ACC112 (cell line): ENCODE measurements around the gene COX6A1.

Source experiments
- H2AFZ ChIP-seq: fragments of 200-600 bp; sonication (generic); one replicate; pipeline ENCODE4 v1.6.0; 2017; ENCODE audit warnings: antibody characterized with exemption, low read length; ENCODE audit not compliant: unreplicated experiment
- H3K27ac ChIP-seq: fragments of 200-600 bp; sonication (generic); 2 replicates; pipeline ENCODE4 v1.5.1; 2014; ENCODE audit warnings: low read depth, mild to moderate bottlenecking, antibody characterized with exemption, low read length, moderate library complexity
- H3K27me3 ChIP-seq: fragments of 200-600 bp; sonication (generic); 2 replicates; pipeline ENCODE4 v1.6.1; 2014; ENCODE audit warnings: mild to moderate bottlenecking, antibody characterized with exemption, low read length, moderate library complexity, mixed read lengths; ENCODE audit not compliant: insufficient read depth
- H3K36me3 ChIP-seq: fragments of 200-600 bp; sonication (generic); 2 replicates; pipeline ENCODE4 v1.6.1; 2016; ENCODE audit warnings: mild to moderate bottlenecking, antibody characterized with exemption, low read length, moderate library complexity, mixed read lengths; ENCODE audit not compliant: insufficient read depth
- H3K4me1 ChIP-seq: fragments of 200-600 bp; sonication (generic); one replicate; pipeline ENCODE4 v1.6.1; 2016; ENCODE audit warnings: low read length, mixed read lengths; ENCODE audit not compliant: insufficient read depth, unreplicated experiment, control insufficient read depth
- H3K4me3 ChIP-seq: fragments of 200-600 bp; sonication (generic); 2 replicates; pipeline ENCODE4 v1.5.1; 2014; ENCODE audit warnings: mild to moderate bottlenecking, low read depth, low read length
- H3K79me2 ChIP-seq: fragments of 200-600 bp; sonication (generic); one replicate; pipeline ENCODE4 v1.6.0; 2016; ENCODE audit warnings: low read length; ENCODE audit not compliant: control insufficient read depth, unreplicated experiment, insufficient read depth

The COX6A1 gene

DNA sequence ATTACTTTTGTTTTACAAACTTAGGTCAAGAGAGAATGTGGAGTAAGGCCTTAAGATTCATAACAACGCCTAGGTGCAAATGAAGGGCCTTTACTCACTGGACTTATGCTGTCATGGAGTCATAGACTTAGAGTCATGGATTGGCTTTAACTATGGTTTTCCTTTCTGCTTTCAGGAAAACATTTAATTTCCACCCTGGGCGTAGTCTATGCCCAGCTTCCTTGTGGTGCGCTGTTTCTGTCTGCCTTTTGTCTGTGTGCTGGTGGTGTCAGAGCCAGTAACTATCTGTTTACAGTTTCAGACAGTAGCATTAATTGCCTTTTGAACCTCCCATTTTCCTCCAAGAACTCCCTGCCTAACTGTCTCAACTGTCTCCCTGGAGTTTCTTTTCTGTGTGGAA is 31.8 kb upstream of the COX6A1 start:
- Histone ChIP-seq H3K4me3 (no peak overlapping the region), H3K27me3 (peaks cover 6% of the 10 kb centered on the region; the same call in 1 of the 2 replicates), H3K4me1 (no peaks in the 10 kb centered on the region), H2AFZ (no peak overlapping the region), H3K79me2 (no peaks in the 10 kb centered on the region), H3K36me3 (no peaks in the 10 kb centered on the region), H3K27ac (no peak overlapping the region)

DNA sequence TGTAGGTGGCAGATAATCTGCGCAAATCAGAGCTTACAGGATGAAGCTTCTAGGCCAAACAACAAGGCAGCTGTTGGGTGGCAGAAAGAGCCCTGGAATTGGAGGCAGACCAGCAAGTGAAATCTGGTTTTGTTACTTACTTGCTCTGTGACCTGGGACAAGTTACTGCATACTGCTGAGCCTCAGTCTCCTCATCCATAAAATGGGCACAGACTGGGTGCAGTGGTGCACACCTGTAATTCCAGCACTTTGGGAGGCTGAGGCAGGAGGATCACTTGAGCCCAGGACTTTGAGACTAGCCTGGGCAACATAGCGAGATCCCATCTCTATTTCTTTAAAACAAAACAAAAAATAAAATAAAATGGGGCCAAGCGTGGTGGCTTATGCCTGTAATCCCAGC is 31.4 kb upstream of the COX6A1 start:
- H3K79me2 ChIP-seq: no peaks in the 10 kb centered on the region
- H2AFZ ChIP-seq: no peak overlapping the region
- no peaks in the 10 kb centered on the region for H3K4me1 ChIP-seq
- H3K36me3 ChIP-seq: no peaks in the 10 kb centered on the region
- H3K27ac ChIP-seq: no peak overlapping the region
- no peak overlapping the region for H3K4me3 ChIP-seq
- H3K27me3 ChIP-seq: peaks cover 6% of the 10 kb centered on the region; the same call in 1 of the 2 replicates

DNA sequence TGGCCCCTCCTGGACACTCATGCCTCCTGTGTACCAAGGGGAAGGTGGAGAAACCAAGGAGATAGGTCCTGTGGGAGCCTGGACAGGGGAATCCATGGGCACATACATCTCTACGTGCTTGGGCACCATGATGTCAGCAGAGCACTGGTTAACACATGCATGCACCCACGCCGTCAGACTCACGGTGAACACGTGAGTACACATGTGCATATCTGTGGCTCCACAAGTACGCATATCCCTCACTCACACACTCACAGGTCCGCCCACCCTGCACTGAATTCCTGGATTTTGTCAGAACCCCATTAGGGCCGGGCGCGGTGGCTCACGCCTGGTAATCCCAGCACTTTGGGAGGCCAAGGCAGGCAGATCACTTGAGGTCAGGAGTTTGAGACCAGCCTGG is 29.1 kb upstream of the COX6A1 start:
- Histone ChIP-seq H3K27ac (no peak overlapping the region), H3K4me1 (no peaks in the 10 kb centered on the region), H3K27me3 (peaks cover 6% of the 10 kb centered on the region; the same call in 1 of the 2 replicates), H2AFZ (no peak overlapping the region), H3K79me2 (no peaks in the 10 kb centered on the region), H3K36me3 (no peaks in the 10 kb centered on the region), H3K4me3 (no peak overlapping the region)

DNA sequence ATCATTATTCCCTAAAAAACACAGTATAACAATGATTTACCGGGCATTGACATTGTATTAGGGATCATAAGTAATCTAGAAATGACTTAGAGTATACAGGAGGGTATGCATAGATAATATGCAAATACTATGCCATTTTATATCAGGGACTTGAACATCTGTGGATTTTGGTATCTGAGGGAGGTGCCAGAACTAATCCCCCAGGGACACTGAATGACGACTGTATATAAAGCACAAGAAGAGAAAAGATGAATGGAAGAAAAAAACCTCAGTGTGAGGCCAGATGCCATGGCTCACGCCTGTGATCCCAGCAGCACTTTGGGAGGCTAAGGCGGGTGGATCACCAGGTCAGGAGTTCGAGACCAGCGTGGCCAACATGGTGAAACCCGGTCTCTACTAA is 25.5 kb upstream of the COX6A1 start:
- no peaks in the 10 kb centered on the region for H3K4me1 ChIP-seq
- no peaks in the 10 kb centered on the region for H3K79me2 ChIP-seq
- no peaks in the 10 kb centered on the region for H3K36me3 ChIP-seq
- no peaks in the 10 kb centered on the region for H3K27me3 ChIP-seq
- no peak overlapping the region for H3K4me3 ChIP-seq
- no peak overlapping the region for H2AFZ ChIP-seq
- no peak overlapping the region for H3K27ac ChIP-seq

DNA sequence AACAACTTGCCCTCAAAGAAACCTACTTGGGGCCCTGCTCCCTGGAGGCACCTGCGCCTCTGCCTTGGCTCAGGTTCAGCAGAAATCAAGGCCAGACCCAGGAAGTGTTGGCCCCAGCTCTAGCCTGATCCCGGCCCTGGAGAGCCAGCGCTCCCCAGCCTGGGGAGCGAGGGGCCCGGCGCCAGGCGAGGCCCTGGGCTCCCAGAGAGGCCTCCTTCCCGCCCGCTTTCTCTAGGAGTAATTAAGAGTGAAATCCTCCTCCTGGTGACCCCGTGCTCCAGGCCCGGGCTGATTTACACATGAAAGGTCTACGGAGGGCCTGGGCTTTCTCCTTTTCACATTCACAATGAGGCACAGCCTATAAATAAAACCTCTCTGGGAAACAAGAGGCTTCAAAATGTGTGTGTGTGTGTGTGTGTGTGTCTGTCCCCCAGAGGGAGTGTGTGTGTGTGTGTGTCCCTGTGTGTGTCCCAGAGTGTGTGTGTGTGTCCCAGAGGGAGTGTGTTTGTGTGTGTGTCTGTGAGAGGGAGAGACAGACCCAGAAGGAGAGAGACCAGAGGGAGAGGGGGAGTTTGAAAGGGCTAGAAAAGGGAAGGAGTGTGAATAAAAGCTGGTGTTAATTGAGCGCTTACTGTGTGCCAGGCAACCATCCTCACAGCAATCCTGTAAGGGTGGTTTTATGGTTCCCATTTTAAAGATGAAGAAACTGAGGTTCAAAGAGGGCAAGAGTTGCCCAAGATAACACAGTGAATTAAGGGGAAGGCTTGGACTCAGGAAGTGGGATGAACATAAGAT is 23.8 kb upstream of the COX6A1 start:
- no peak overlapping the region for H2AFZ ChIP-seq
- no peaks in the 10 kb centered on the region for H3K36me3 ChIP-seq
- H3K4me1 ChIP-seq: no peaks in the 10 kb centered on the region
- H3K27me3 ChIP-seq: no peaks in the 10 kb centered on the region
- H3K27ac ChIP-seq: no peak overlapping the region
- no peaks in the 10 kb centered on the region for H3K79me2 ChIP-seq
- H3K4me3 ChIP-seq: no peak overlapping the region

DNA sequence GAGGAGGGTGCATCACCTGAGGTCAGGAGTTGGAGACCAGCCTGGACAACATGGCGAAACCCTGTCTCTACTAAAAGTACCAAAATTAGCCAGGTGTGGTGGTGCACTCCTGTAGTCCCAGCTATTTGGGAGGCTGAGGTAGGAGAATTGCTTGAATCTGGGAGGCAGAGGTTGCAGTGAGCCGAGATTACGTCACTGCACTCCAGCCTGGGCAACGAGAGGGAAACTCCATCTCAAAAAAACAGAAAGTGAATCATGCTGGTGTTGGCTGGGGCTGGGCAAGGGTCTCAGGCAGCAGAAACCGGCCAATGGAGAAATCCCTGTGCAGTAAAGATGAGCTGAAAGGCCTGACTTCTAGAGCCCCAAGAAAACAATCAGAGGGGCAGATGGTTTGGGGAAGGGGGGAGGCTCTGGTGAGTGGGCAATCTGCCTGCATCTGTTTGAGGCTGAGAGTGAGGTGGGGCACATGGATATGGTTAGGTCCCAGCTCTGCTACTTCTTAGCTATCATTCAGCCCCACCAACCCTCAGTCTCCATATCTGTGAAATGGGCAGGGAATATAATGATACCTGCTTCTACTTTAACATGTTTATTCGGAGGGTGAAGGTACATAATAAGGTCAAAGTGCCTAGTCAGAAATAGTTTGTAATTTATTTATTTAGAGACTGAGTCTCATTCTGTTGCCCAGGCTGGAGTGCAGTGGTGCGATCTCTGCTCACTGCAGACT is 21.3 kb upstream of the COX6A1 start:
- no peak overlapping the region for H3K27ac ChIP-seq
- H3K4me1 ChIP-seq: no peaks in the 10 kb centered on the region
- H3K36me3 ChIP-seq: no peaks in the 10 kb centered on the region
- H3K27me3 ChIP-seq: no peaks in the 10 kb centered on the region
- no peak overlapping the region for H3K4me3 ChIP-seq
- H2AFZ ChIP-seq: no peak overlapping the region
- no peaks in the 10 kb centered on the region for H3K79me2 ChIP-seq

DNA sequence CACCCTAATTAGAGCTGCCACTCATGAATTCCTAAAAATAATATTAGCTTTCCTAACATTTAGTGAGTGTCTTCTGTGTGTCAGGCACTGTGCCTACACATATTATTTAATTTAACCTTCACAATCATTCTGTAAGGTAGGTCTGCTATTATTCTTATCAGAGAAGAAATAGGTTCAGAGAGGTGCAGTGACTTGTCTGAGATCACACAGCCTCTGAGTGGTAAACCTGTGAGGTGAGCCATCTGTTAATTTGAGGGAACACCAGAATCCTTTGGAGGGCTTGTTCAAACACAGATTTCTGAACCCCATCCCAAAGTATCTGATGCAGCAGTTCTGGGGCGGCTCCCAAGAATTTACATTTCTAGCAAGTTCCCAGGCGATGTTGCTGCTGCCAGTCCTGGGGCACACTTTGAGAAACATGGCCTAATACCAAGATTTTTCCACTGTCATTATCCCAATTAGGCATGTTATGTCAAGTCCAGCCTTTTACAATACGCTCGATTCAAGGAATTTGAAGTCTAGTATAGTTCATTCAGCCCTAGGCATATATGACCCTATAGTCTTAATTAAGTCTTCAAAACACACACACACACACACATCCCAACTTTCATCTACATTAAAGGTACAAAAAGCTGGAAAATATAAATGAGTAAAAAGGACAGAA is 19.9 kb upstream of the COX6A1 start:
- Histone ChIP-seq H3K27me3 (no peaks in the 10 kb centered on the region), H3K36me3 (no peaks in the 10 kb centered on the region), H3K4me3 (no peak overlapping the region), H3K79me2 (no peaks in the 10 kb centered on the region), H2AFZ (no peak overlapping the region), H3K27ac (no peak overlapping the region), H3K4me1 (no peaks in the 10 kb centered on the region)

DNA sequence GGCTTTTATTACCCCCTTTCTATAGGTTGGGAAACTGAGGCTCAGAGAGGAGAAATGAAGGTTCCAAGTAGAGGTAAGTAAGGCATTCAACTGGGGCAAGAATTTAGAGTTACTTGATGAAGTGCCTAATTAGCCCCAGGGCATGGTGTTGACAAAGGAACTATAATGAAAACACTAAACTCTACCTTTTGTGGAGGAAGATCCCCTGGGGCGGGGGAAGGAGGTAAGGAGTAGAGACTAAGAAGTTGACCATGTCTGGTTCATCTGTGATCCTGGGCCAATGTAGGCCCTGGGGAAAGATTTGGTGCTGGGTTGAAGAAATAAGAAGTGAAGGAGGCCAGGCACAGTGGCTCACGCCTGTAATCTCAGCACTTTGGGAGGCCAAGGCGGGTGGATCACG is 16.2 kb upstream of the COX6A1 start:
- Histone ChIP-seq H3K4me1 (no peaks in the 10 kb centered on the region), H3K79me2 (no peaks in the 10 kb centered on the region), H3K27me3 (no peaks in the 10 kb centered on the region), H3K4me3 (no peak overlapping the region), H2AFZ (no peak overlapping the region), H3K36me3 (no peaks in the 10 kb centered on the region), H3K27ac (no peak overlapping the region)

DNA sequence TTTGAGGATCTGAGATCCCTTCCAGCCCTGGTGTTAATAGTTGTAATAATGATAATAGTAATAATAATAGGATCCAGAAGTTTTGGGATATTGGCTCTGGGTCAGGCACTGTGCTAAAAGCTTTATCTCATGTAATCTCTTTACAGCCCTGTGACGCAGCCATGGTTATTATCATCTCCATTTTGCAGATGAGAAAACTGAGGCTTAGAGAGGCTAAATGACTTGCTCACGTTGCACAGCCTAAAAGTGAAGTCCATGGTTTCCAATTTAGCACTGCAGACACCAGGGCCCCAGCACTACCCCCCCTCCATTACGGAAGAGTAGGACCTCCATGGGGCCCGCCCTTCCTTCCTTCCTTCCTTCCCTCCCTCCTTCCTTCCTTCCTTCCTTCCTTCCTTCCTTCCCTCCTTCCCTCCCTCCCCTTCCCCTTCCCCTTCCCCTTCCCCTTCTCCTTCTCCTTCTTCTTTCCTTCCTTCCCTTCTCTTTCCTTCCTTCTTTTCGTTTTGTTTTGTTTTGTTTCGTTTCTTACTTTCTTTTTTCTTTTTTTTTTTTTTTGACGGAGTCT is 14.9 kb upstream of the COX6A1 start:
- no peaks in the 10 kb centered on the region for H3K4me1 ChIP-seq
- no peak overlapping the region for H2AFZ ChIP-seq
- no peaks in the 10 kb centered on the region for H3K79me2 ChIP-seq
- H3K27ac ChIP-seq: no peak overlapping the region
- no peaks in the 10 kb centered on the region for H3K36me3 ChIP-seq
- no peak overlapping the region for H3K4me3 ChIP-seq
- H3K27me3 ChIP-seq: no peaks in the 10 kb centered on the region

DNA sequence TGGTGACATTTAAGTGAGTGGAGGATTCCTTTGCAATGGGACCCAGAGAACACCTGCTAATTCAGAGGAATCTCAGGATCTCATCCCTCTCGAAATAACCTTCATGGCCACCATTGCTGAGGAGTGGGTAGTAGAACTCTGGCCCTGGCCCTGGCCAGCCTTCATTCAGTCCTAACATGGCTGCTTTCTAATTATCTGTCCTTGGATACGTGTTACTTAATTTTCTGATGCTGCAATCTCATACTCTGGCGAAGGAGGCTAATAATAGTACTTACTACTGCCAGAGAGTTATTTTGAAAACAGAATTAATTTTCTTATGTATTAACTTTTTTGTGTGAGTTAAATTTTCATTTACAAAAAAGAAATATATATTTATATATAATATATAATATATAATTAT is 12.1 kb upstream of the COX6A1 start:
- Histone ChIP-seq H3K4me1 (no peaks in the 10 kb centered on the region), H3K79me2 (no peaks in the 10 kb centered on the region), H3K4me3 (no peak overlapping the region), H3K36me3 (no peaks in the 10 kb centered on the region), H3K27ac (no peak overlapping the region), H2AFZ (no peak overlapping the region), H3K27me3 (no peaks in the 10 kb centered on the region)
